K562 (cell line): ENCODE measurements around the gene MEGF10. TPM values are rescaled to one million over a fixed set of nuclear protein-coding genes. Genes with fewer than 3 reads are reported as not detected.

Experiments
- KHSRP ChIP-seq: fragments of 450-650 bp; IDR thresholded peaks from 2 replicates; pipeline ENCODE4 v1.6.1; 2017
- MYC ChIP-seq, 2 experiments: fragments of 250-450 bp in 1 of 2; sonication (Bioruptor Pico) in 1 of 2; IDR thresholded peaks; 2 replicates each; pipeline versions ENCODE4 v1.5.1 to v1.6.1; 2012 to 2021; ENCODE audit warnings: low read depth in 2 of 2, borderline replicate concordance in 1 of 2, improper control_type of control experiment in 1 of 2, low read length in 1 of 2, mild to moderate bottlenecking in 1 of 2, moderate library complexity in 1 of 2
- RB1 ChIP-seq: fragments of 450-650 bp; IDR thresholded peaks from 2 replicates; pipeline ENCODE4 v1.6.1; 2017; ENCODE audit warnings: low read depth, mild to moderate bottlenecking
- TAF15 ChIP-seq: fragments of 200-400 bp; formaldehyde crosslinking; IDR thresholded peaks from 2 replicates; pipeline ENCODE4 v1.6.1; 2017; ENCODE audit warnings: mild to moderate bottlenecking, low read depth, low read length, moderate library complexity
- polyA plus RNA-seq, 8 experiments: library from polyadenylated mRNA; depleted of rRNA in 4 of 8; stranded (reverse) in 5 of 8; unstranded in 3 of 8; fragments of >200 nt; fragmentation: Nextera tagmentation in 2 of 8; fragmentation: Illumina TruSeq in 1 of 8; extraction: Ambion mirVana in 2 of 8; extraction: Trizol in 1 of 8; gene quantifications; 2 replicates each; pipeline versions ENCODE4 v1.2.1 to v1.2.3, GENCODE V29; 2011 to 2014; ENCODE audit warnings: inconsistent platforms in 1 of 8, missing spikeins in 1 of 8
- total RNA-seq, 7 experiments: library from RNA; depleted of rRNA in 6 of 7; stranded (reverse); fragments of >200 nt in 6 of 7; fragmentation: Illumina TruSeq in 2 of 7; extraction: Trizol in 2 of 7; gene quantifications; 2 replicates each; pipeline versions ENCODE4 v1.2.1 to v1.2.3, GENCODE V29; 2011 to 2021; ENCODE audit warnings: low replicate concordance in 1 of 7
- TF ChIP-seq, protein P1 (sequence below): fragments of 450-650 bp; IDR thresholded peaks from 2 replicates; pipeline ENCODE4 v1.6.1; 2016; ENCODE audit warnings: low read depth

The MEGF10 gene
- total and polyA plus RNA-seq, 9 of the 15 experiments (the other 6 are each of a cell fraction or from before 2014, with no cell fraction given) = 0.07 TPM; not detected in 8

GRCh38 chr5:127406326-127407121, 115.9 kb downstream of the MEGF10 start (continued):
- TF ChIP-seq, protein P1, sequence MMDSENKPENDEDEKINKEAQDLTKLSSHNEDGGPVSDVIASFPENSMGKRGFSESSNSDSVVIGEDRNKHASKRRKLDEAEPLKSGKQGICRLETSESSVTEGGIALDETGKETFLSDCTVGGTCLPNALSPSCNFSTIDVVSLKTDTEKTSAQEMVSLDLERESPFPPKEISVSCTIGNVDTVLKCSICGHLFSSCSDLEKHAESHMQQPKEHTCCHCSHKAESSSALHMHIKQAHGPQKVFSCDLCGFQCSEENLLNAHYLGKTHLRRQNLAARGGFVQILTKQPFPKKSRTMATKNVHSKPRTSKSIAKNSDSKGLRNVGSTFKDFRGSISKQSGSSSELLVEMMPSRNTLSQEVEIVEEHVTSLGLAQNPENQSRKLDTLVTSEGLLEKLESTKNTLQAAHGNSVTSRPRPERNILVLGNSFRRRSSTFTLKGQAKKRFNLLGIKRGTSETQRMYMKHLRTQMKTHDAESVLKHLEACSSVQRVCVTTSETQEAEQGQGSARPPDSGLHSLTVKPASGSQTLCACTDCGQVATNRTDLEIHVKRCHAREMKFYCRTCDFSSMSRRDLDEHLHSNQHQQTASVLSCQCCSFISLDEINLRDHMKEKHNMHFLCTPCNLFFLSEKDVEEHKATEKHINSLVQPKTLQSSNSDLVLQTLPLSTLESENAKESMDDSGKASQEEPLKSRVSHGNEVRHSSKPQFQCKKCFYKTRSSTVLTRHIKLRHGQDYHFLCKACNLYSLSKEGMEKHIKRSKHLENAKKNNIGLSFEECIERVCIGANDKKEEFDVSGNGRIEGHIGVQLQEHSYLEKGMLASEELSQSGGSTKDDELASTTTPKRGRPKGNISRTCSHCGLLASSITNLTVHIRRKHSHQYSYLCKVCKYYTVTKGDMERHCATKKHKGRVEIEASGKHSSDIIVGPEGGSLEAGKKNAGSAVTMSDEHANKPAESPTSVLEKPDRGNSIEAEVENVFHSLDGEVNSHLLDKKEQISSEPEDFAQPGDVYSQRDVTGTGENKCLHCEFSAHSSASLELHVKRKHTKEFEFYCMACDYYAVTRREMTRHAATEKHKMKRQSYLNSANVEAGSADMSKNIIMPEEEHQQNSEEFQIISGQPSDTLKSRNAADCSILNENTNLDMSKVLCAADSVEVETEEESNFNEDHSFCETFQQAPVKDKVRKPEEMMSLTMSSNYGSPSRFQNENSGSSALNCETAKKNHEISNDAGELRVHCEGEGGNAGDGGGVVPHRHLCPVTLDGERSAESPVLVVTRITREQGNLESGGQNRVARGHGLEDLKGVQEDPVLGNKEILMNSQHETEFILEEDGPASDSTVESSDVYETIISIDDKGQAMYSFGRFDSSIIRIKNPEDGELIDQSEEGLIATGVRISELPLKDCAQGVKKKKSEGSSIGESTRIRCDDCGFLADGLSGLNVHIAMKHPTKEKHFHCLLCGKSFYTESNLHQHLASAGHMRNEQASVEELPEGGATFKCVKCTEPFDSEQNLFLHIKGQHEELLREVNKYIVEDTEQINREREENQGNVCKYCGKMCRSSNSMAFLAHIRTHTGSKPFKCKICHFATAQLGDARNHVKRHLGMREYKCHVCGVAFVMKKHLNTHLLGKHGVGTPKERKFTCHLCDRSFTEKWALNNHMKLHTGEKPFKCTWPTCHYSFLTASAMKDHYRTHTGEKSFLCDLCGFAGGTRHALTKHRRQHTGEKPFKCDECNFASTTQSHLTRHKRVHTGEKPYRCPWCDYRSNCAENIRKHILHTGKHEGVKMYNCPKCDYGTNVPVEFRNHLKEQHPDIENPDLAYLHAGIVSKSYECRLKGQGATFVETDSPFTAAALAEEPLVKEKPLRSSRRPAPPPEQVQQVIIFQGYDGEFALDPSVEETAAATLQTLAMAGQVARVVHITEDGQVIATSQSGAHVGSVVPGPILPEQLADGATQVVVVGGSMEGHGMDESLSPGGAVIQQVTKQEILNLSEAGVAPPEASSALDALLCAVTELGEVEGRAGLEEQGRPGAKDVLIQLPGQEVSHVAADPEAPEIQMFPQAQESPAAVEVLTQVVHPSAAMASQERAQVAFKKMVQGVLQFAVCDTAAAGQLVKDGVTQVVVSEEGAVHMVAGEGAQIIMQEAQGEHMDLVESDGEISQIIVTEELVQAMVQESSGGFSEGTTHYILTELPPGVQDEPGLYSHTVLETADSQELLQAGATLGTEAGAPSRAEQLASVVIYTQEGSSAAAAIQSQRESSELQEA = no peak
- no peak for TF ChIP-seq KHSRP
- TF ChIP-seq TAF15 = no peak
- no peak for TF ChIP-seq RB1
- TF ChIP-seq MYC (IDR thresholded peaks at IDR 0.05; ENCODE audit: low read depth, low read length) = no peak
- TF ChIP-seq MYC (CRISPR knock-in tag; IDR thresholded peaks at IDR 0.05; ENCODE audit: borderline replicate concordance, low read depth) = no peak
